H1 (cell line): ENCODE results near the gene PDE2A. TPM values are rescaled to one million over a fixed set of nuclear protein-coding genes. Genes with fewer than 3 reads are reported as not detected.

Source experiments
- CBX5 ChIP-seq: fragments of 300-800, 300-1000 bp; sonication (generic); IDR thresholded peaks from 2 replicates; pipeline ENCODE4 v1.7.1; 2016; ENCODE audit warnings: antibody characterized with exemption, low read length, low read depth
- CHD7 ChIP-seq: fragments of 300-600 bp; sonication (generic); IDR thresholded peaks from 2 replicates; pipeline ENCODE4 v1.7.1; 2012; ENCODE audit warnings: low read length, moderate library complexity, mild to moderate bottlenecking, inconsistent platforms; ENCODE audit not compliant: insufficient replicate concordance
- GABPA ChIP-seq: IDR thresholded peaks from 2 replicates; pipeline ENCODE4 v1.6.1; 2011; ENCODE audit warnings: mild to moderate bottlenecking, low read length, moderate library complexity, borderline replicate concordance; ENCODE audit not compliant: insufficient read depth
- HDAC6 ChIP-seq: IDR thresholded peaks from one replicate; pipeline ENCODE4 v1.7.1; 2012; ENCODE audit warnings: low read depth, mild to moderate bottlenecking, inconsistent platforms, low read length, moderate library complexity
- NANOG ChIP-seq: IDR thresholded peaks from 2 replicates; pipeline ENCODE4 v1.6.1; 2011; ENCODE audit warnings: low read length, low read depth, mild to moderate bottlenecking, inconsistent platforms; ENCODE audit not compliant: insufficient read depth, poor library complexity, severe bottlenecking
- RNF2 ChIP-seq: fragments of 200-900, 300-1000 bp; sonication (generic); IDR thresholded peaks from 2 replicates; pipeline ENCODE4 v1.7.1; 2016; ENCODE audit warnings: borderline replicate concordance, low read depth, mild to moderate bottlenecking, antibody characterized with exemption, low read length; ENCODE audit not compliant: poor library complexity, severe bottlenecking; ENCODE audit errors: missing control alignments
- SRF ChIP-seq: IDR thresholded peaks from 2 replicates; pipeline ENCODE4 v1.6.1; 2011; ENCODE audit warnings: mild to moderate bottlenecking, low read depth, low read length, moderate library complexity
- TBP ChIP-seq: IDR thresholded peaks from 2 replicates; pipeline ENCODE4 v1.6.1; 2011; ENCODE audit warnings: low read depth, low read length, improper control_type of control experiment
- polyA plus RNA-seq, 7 experiments: library from polyadenylated mRNA; depleted of rRNA in 3 of 7; stranded (reverse) in 5 of 7; unstranded in 2 of 7; fragments of >200 nt in 5 of 7; fragments of 200-250 nt in 2 of 7; gene quantifications; 1 replicate in 5 of 7; 2 replicates in 1 of 7; 4 replicates in 1 of 7; pipeline versions ENCODE4 v1.2.1 to v1.2.3, GENCODE V29; 2011 to 2013; ENCODE audit warnings: missing spikeins in 2 of 7, mixed read lengths in 2 of 7
- total RNA-seq: library from RNA; stranded (reverse); fragmentation: NEBNext Ultra II Directional; extraction: Animal tissue kit (Norgen Biotek cat#: 25700); gene quantifications from 2 replicates; pipeline ENCODE4 v1.2.1, GENCODE V29; 2021

PDE2A gene
- total and polyA plus RNA-seq, 2 of the 8 experiments (the other 6 are each of a cell fraction or from before 2014, with no cell fraction given): 3.4 to 7.1 TPM

DNA sequence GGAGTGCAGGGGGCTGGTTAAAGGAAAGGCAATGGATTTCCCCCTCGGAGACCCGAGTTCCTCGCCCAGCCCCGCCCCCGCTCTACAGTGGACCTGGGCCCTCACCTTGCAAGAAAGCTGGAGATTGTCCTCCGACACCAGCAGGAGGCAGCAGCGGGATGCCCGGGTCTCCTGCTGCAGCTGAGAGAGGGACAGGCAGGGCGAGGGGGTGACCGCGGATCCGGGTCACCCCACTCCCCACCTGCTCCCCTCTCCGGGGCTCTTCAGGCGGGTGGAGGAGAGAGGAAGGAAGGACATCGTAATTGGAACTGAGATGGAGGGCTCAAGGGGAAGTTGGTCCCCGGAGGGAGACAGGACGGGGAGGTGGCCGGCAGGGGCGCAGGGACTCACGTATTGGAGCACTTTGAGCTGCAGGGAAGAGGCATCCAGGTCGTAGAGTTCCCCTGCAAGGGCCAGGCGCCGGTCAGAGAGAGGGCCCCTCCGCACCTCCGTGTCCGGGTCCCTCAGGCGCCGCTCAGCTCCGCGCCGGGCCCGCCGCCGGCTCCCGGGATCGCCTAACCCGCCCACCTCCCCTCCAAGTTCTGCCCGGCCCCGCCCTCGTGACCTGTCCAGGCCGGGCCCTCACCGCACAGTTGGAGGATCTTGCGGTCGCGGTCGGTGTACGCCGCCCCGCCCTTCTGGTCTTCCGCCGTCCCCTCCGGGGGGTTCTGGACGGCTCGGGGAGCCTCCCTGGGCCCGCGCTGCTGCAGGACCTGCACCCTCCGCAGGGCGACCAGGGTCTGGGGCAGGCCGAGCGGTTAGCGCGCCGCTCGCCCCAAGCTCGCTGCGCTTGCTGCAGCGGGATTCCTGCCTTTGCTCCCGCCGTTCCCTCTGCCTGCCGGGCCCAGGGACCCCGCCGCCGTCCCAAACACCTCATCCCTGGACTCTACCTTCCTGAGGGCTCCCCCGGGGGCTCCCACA lies 84.1 kb downstream of the PDE2A start (continued):
- no peak for TF ChIP-seq CBX5
- TF ChIP-seq RNF2: no peak
- TF ChIP-seq SRF: no peak
- TF ChIP-seq GABPA: peak; percentile 12; the same call in 1 of the 2 replicates
- TF ChIP-seq NANOG: no peak
- no peak for TF ChIP-seq HDAC6
- no peak for TF ChIP-seq TBP
- TF ChIP-seq CHD7: no peak
